Measurements from ENCODE around the gene PCNA. TPM values are rescaled to one million over a fixed set of nuclear protein-coding genes. Genes with fewer than 3 reads are reported as not detected.

PCNA gene
- total and polyA plus RNA-seq, 10 donors = 39.6 to 106 (median 52.0) TPM

DNA sequence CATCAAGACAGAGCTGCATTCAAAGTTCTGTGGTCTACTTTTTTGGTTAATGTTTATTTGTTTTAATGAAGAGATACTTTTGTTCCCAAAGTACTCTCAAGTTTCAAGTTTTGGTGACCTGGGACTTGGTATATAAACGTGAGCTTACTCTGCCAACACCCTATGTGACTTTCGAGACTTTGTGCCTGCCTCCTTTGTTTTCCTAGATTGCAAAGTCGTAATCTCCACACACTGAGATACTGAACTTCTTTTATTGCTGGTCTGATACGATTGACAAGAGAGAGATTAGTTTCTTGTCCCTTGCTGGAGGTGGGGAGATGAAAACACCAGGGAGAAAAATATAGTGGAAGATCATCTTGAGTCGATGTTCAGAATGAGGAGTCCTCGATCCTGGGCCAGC, 27.9 kb downstream of the PCNA start:
- DNase-seq = no peak
- Histone ChIP-seq H3K4me3 (no peak overlapping the region), H3K4me1 (peaks cover 0 to 47% (median 21%) of the 10 kb centered on the region in 6 donors), H3K9me3 (no peaks in the 10 kb centered on the region), H3K36me3 (peaks cover 0 to 22% (median 9%) of the 10 kb centered on the region in 6 donors), H3K27ac (no peak overlapping the region), H3K27me3 (replicated peaks in 1 of 7) (no peaks in the 10 kb centered on the region)
- 91 to 95% (median 94%) methylated on average over 6 of the region's 6 CpGs for WGBS, 5 donors
- intact Hi-C loops (cut with DNase I; ENCODE audit: low total_unique reads) = no loop called here
- TF ChIP-seq POLR2AphosphoS5 (IDR thresholded peaks at IDR 0.05) (no peak), POLR2A (IDR thresholded peaks at IDR 0.05) (no peak)
- TF ChIP-seq, protein P1, sequence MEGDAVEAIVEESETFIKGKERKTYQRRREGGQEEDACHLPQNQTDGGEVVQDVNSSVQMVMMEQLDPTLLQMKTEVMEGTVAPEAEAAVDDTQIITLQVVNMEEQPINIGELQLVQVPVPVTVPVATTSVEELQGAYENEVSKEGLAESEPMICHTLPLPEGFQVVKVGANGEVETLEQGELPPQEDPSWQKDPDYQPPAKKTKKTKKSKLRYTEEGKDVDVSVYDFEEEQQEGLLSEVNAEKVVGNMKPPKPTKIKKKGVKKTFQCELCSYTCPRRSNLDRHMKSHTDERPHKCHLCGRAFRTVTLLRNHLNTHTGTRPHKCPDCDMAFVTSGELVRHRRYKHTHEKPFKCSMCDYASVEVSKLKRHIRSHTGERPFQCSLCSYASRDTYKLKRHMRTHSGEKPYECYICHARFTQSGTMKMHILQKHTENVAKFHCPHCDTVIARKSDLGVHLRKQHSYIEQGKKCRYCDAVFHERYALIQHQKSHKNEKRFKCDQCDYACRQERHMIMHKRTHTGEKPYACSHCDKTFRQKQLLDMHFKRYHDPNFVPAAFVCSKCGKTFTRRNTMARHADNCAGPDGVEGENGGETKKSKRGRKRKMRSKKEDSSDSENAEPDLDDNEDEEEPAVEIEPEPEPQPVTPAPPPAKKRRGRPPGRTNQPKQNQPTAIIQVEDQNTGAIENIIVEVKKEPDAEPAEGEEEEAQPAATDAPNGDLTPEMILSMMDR (IDR thresholded peaks at IDR 0.05 in 8 of 11, conservative IDR thresholded peaks at IDR 0.05 in 3 of 11) = no peak

DNA sequence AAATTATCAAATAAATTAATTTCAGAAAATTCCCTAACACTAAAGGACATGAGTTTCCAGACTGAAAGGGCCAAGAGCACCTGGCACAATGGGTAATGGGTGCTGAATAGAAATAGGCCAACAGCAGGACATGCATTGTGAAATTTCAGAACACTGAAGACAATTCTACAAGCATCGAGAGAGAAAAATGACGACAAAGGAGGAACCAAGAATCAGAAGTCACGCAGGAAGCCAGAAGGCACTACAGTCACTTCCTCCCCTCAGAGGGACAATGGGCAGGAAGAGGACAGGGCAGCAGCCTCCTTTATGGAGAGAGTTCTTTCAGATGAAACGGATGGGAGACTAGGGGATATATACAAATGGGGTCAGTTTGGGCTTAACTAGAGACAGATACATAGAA, 29.6 kb downstream of the PCNA start:
- DNase-seq = peak; percentile 81
- H3K27me3 ChIP-seq (replicated peaks in 1 of 7) = no peaks in the 10 kb centered on the region
- peak overlapping the region in 1 of 8 donors; percentile 56 for H3K4me3 ChIP-seq
- TF ChIP-seq, protein P1 (IDR thresholded peaks at IDR 0.05 in 8 of 11, conservative IDR thresholded peaks at IDR 0.05 in 3 of 11) = peak in 1 of 11 experiments; percentile 5
- peak in 1 of 3 donors; percentile 92 for TF ChIP-seq POLR2AphosphoS5 (IDR thresholded peaks at IDR 0.05)
- no peak for TF ChIP-seq POLR2A (IDR thresholded peaks at IDR 0.05)
- no peaks in the 10 kb centered on the region for H3K9me3 ChIP-seq
- intact Hi-C loops (cut with DNase I; ENCODE audit: low total_unique reads) = no loop called here
- H3K27ac ChIP-seq = peak overlapping the region; percentile 55 to 92 (median 85)
- 10 to 19% (median 12%) methylated on average over 4 of the region's 4 CpGs for WGBS, 5 donors
- H3K4me1 ChIP-seq = peaks cover 0 to 56% (median 28%) of the 10 kb centered on the region in 6 donors
- H3K36me3 ChIP-seq = peaks cover 0 to 7% (median 0%) of the 10 kb centered on the region in 6 donors

DNA sequence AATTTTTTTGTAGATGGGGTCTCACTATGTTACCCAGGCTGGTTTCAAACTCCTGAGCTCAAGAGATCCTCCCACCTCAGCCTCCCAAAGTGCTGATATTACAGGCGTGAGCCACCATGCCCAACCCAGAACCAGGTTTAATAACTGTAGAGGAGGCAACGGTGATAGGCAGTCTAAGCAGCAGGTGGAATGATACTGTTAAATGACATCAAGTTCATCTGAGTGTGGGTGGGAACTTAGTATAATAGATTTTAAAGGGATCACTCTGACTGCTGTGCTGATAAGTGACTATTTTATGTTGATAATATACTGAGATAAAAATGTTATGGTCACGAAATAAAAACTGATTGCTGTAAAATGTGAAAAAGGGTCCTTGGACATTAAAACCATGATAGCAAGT, 31.1 kb downstream of the PCNA start:
- Histone ChIP-seq H3K4me1 (peaks cover 0 to 65% (median 31%) of the 10 kb centered on the region in 6 donors), H3K36me3 (peaks cover 0 to 7% (median 0%) of the 10 kb centered on the region in 6 donors), H3K4me3 (no peak overlapping the region), H3K27me3 (replicated peaks in 1 of 7) (no peaks in the 10 kb centered on the region), H3K9me3 (no peaks in the 10 kb centered on the region), H3K27ac (peak overlapping the region in 4 of 8 donors; percentile 81 to 92 (median 90))
- WGBS, 5 donors = 68 to 93% (median 90%) methylated on average over 3 of the region's 3 CpGs
- intact Hi-C loops (cut with DNase I; ENCODE audit: low total_unique reads) = no loop called here
- no peak for TF ChIP-seq POLR2AphosphoS5 (IDR thresholded peaks at IDR 0.05)
- TF ChIP-seq POLR2A (IDR thresholded peaks at IDR 0.05) = no peak
- TF ChIP-seq, protein P1 (IDR thresholded peaks at IDR 0.05 in 8 of 11, conservative IDR thresholded peaks at IDR 0.05 in 3 of 11) = no peak
- no peak for DNase-seq

DNA sequence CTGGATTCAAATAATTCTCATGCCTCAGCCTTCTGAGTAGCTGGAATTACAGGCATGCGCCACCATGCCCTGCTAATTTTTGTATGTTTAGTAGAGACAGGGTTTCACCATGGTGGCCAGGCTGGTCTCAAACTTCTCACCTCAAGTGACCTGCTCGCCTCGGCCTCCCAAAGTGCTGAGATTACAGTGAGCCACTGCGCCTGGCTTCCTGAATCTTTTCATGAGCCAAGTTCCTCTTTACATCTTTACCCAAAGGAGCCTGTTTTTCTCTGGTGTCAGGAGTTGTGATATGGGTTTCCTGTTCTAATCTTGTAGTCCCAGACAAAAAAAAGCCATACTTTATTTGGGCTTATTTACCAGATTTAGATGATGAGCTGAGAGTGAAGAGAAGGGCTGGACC, 34.4 kb downstream of the PCNA start:
- Histone ChIP-seq H3K4me3 (peak overlapping the region in 1 of 8 donors; percentile 50), H3K27ac (peak overlapping the region in 7 of 8 donors; percentile 41 to 85 (median 68)), H3K4me1 (peaks cover 0 to 58% (median 38%) of the 10 kb centered on the region in 6 donors), H3K9me3 (no peaks in the 10 kb centered on the region), H3K36me3 (no peaks in the 10 kb centered on the region), H3K27me3 (replicated peaks in 1 of 7) (no peaks in the 10 kb centered on the region)
- TF ChIP-seq, protein P1 (IDR thresholded peaks at IDR 0.05 in 8 of 11, conservative IDR thresholded peaks at IDR 0.05 in 3 of 11) = no peak
- peak in 1 of 3 donors; percentile 30 for TF ChIP-seq POLR2AphosphoS5 (IDR thresholded peaks at IDR 0.05)
- intact Hi-C loops (cut with DNase I; ENCODE audit: low total_unique reads) = no loop called here
- WGBS, 5 donors = 26 to 63% (median 42%) methylated on average over 4 of the region's 4 CpGs
- peak; percentile 80 for DNase-seq
